ENCODE measurements around the gene EZH2. TPM values are rescaled to one million over a fixed set of nuclear protein-coding genes. Genes with fewer than 3 reads are reported as not detected.

The EZH2 gene
- total RNA-seq, 1 donor from 2014 or later: 13.8 TPM

GRCh38 chr7:148761499-148762278 lies 122.4 kb downstream of the EZH2 start:
- Histone ChIP-seq H3K4me1 (ENCODE audit: insufficient read depth, low read length) (no peaks in the 10 kb centered on the region), H3K36me3 (ENCODE audit: insufficient read depth, low read length) (peaks cover 10% of the 10 kb centered on the region), H3K9me3 (ENCODE audit: insufficient read depth, low read depth, low read length) (no peaks in the 10 kb centered on the region), H3K27me3 (ENCODE audit: insufficient read depth, low read length) (no peaks in the 10 kb centered on the region), H3K27ac (ENCODE audit: low read depth, low read length) (no peak overlapping the region), H3K9ac (ENCODE audit: low read length) (no peak overlapping the region), H3K4me3 (ENCODE audit: insufficient read depth, low read depth, low read length) (no peak overlapping the region), H3K79me2 (ENCODE audit: insufficient read depth, low read length) (peaks cover 3% of the 10 kb centered on the region), H3K4me2 (ENCODE audit: low read length) (no peak overlapping the region), H4K20me1 (ENCODE audit: insufficient read depth, low read length) (peaks cover 12% of the 10 kb centered on the region), H2AFZ (ENCODE audit: low read depth, low read length) (no peak overlapping the region)
- TF ChIP-seq, protein P1, sequence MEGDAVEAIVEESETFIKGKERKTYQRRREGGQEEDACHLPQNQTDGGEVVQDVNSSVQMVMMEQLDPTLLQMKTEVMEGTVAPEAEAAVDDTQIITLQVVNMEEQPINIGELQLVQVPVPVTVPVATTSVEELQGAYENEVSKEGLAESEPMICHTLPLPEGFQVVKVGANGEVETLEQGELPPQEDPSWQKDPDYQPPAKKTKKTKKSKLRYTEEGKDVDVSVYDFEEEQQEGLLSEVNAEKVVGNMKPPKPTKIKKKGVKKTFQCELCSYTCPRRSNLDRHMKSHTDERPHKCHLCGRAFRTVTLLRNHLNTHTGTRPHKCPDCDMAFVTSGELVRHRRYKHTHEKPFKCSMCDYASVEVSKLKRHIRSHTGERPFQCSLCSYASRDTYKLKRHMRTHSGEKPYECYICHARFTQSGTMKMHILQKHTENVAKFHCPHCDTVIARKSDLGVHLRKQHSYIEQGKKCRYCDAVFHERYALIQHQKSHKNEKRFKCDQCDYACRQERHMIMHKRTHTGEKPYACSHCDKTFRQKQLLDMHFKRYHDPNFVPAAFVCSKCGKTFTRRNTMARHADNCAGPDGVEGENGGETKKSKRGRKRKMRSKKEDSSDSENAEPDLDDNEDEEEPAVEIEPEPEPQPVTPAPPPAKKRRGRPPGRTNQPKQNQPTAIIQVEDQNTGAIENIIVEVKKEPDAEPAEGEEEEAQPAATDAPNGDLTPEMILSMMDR (IDR thresholded peaks at IDR 0.05; ENCODE audit: insufficient read depth, low read depth, low read length): no peak
- no peak for TF ChIP-seq EZH2 (IDR thresholded peaks at IDR 0.05; ENCODE audit: insufficient read depth, low read length)
- Mint-ChIP-seq H3K27me3 (ENCODE audit: low read depth, unreplicated experiment) (no peaks in the 10 kb centered on the region), H3K4me1 (ENCODE audit: low read depth, unreplicated experiment) (no peaks in the 10 kb centered on the region), H3K9me3 (ENCODE audit: unreplicated experiment) (no peaks in the 10 kb centered on the region), H3K36me3 (ENCODE audit: low read depth, unreplicated experiment) (peaks cover 12% of the 10 kb centered on the region), H3K27ac (ENCODE audit: unreplicated experiment) (no peak overlapping the region), H3K4me3 (ENCODE audit: unreplicated experiment) (no peak overlapping the region)
- DNase-seq (ENCODE audit: low read depth) (no peak), FAIRE-seq (no peak)

Other genes starting within 250 kb of the EZH2 start
- gene CUL1, start 185.4 kb downstream of the EZH2 start, total RNA-seq: 56.3 and 60.2 TPM in 2 replicates
- 266 and 284 TPM in 2 replicates for gene PDIA4, start 144.2 kb upstream of the EZH2 start, total RNA-seq
- gene ZNF786, start 206.4 kb upstream of the EZH2 start, total RNA-seq: 7.8 and 9.9 TPM in 2 replicates
- gene ZNF425, start 242.0 kb upstream of the EZH2 start, total RNA-seq: 5.9 and 7.1 TPM in 2 replicates

All from astrocyte (in vitro differentiated cells and primary cell).